HG03066 (cell line): ENCODE data around the gene HOXB2.

Source experiments
- ATAC-seq: cut with Tn5 transposase; IDR thresholded peaks from one replicate; pipeline ENCODE4 v1.9.1; 2021; ENCODE audit warnings: low read depth; ENCODE audit not compliant: unreplicated experiment

Gene HOXB2

GRCh38 chr17:48567646-48568354, 22.9 kb upstream of the HOXB2 start:
- no peak for ATAC-seq

DNA sequence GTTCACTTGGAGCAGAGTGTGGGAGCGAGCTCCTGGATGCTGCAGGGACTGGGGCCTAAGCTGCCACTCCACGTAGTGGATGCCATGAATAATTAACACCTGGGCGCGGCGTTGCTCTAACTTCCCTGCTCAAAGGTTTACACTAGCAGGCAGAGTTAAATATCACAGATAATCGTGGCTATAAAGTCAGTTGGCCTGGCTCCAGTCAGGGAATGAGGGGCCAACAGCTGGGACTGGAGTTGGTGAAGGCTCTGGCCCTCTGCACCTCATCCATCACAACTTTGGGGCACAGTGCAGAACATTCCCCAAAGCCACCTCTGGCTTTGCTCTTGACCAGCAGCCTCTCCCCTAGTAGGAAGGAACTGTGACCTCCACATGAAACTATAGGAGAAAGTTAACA, 22.3 kb upstream of the HOXB2 start:
- no peak for ATAC-seq

DNA sequence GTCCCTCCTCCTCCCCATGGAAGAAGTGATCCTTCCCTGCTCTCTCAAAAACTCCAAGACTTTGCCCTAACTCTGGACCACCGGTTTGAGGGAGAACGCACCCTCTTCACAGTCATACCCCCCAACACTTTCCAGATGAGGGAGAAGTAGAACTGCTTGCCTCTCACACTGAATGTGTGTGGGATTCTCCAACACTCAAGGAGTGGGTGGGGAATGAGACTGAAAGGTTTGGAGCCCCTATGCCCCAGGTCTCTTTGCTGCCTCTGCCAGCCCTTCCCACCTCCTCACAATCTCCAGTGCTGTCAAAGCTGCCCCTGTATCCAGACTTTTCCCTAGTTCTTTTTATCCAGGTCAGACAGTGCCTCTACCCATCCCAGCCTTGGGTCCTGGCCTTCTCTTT, 21.8 kb upstream of the HOXB2 start:
- no peak for ATAC-seq

GRCh38 chr17:48565925-48566710, 21.2 kb upstream of the HOXB2 start:
- ATAC-seq: no peak

- ATAC-seq: no peak
Measured at GRCh38 chr17:48565022-48565554, 20.2 kb upstream of the HOXB2 start.

DNA sequence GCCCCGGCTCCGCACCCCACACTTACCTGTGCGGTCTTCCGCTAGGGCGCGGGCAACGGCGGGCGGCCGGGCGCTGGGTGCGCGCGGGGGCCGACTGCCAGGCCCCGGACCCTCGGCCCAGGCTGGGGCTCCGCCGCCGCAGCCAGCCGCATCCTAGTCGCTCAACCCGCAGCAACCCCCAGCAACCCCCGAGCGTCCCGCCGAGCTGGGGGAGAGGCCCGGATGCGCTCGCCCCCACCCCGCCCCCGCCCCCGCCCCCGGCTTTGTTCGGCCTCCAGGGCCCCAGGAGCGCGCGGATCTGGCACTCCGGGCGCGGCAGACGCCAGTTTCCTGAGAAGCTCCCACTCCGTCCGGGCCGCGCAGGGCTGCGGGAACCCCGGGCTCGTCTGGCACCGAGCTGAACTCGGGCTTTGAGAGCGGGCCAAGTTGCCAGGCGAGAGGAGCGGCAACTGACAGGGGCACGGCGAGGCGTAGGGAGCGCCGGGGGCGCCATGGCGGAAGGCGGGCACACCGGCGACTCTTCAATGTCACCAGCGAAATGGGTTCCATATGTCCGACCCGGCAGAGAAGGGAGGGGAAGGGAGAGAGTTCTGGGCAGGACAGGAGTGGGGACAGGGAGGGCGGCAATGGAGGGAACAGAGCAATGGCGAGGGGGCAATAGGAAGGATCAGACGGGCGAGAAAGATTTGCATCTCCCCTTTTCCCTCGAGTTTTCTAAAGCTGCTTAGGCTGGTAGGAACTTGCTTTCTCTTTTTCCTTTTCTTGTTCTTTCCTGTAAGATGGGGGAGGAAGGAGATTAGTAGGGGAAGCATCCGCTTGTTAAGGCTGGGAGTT, 19.5 kb upstream of the HOXB2 start:
- no peak for ATAC-seq

DNA sequence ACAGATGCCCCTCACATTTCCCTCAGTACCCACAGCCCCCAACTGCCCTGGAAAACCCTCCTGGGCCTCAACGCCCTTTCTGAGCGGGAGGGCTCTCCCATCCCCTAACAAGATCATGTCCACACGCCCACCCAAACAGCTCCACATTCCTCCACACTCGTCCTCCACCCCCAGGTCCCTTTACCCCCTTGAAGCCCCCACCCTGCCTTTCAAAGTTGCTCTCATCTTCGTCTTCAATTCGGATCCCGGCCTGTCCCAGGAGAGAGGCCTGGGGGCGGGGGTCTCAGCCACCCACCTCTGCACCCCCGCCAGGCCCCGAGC, 18.9 kb upstream of the HOXB2 start:
- ATAC-seq: no peak

GRCh38 chr17:48563385-48563838, 18.5 kb upstream of the HOXB2 start:
- no peak for ATAC-seq

DNA sequence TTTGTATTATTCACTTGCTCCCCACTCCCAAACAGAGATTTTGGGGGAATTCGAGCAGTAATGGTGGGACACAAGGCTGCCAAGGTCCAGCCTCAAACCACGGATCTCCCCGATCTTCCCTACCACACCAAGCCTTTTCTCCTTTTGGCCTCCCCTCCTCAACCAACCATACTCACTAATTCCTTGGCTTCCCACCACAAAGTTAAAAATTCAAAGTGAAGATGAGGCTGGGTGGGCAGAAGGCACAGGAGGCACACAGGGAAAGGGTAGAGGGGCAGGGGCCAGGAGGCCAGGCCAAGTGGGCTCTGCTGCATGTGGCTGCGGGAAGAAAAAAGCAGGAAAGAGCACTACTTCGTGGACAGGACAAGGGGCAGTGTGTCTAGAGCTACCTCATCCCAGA, 18.0 kb upstream of the HOXB2 start:
- no peak for ATAC-seq

DNA sequence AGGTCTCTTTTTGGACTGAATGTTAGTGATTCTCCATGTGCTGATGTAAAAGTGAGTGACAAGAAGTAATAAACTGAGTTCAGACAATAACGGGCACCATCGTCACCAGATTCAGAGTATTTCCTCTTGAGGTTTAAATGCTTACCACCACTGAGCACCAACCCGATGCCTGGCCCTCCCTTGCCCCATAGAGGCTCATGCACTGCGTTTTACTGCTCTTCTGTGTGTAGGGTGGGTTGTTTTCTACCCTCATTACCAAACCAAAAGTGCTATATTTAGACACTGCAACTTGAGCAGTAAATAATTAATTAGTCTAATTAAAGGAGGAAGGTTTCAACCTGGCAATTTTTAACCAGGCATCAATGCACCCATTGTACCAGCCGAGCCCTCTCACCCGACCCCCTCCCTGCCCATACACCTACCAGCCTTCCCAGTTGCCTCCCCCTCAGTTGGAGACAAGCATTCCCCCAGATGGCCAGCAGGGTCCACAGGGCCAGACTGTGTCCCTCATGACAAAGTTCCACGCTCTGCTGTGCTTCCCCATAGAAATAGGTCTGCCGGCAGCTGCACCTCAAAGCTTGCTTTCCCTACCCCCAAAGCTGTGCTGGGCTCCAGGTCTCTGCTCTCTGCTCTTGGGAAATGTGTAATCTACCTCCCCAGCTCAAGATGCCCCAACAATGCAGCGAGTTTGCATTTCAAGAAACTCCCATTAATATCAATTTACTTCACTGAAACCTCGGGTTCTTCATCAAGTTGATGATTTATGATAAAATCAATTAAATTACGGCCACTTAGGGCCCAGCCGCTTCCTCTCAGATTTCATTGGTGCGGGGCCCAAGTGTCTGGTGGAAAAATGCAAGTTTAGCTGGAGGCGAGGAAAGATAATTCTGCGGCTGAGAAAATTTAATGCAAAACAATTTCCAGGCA, 17.2 kb upstream of the HOXB2 start:
- ATAC-seq: no peak

DNA sequence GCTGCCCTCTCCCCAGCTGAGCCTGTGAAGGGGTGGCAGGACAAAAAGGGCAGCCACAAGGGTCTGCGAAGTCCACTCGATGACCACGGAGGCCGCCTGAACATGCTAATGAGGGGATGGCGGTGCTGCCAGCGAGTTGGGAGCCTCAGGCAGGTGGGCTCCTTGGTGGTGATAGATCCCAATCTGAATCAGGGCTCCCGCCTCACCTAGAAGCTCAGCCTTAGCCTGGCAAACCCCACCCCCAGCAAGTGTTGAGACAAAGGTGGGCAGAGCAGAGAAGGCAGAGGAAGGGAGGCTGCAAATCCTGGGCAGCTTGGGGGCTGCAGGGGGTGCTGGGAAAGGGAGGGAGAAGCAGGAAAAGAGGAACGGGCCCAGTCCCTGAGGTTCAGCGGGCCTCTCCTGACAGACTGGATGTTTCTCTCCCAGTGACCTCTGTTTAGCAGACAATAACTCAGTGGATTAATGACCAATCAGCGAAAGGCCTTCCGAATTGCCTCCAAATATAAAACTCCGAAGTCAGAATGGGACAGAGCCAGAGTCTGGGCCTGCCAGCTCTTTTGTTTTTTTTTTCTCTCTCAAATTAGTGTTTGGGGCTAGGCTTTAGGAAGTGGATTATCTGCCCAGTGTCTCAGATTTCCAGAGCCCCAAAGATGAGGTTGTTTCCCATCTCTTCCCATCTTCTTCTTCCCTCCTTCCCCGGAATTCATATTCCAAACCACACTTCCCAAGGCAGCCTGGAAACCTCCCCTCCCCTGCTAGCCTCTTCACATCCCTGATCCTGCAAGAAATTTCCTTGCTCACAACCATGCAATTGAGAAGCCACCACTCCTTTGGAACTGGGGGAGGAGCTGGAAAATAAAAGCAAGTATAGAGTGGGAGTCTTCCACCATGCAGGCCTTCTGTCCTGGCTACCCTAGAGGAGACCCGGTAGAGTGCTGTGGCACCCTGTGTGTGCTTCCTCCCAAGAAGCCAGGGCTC, 15.2 kb upstream of the HOXB2 start:
- no peak for ATAC-seq

DNA sequence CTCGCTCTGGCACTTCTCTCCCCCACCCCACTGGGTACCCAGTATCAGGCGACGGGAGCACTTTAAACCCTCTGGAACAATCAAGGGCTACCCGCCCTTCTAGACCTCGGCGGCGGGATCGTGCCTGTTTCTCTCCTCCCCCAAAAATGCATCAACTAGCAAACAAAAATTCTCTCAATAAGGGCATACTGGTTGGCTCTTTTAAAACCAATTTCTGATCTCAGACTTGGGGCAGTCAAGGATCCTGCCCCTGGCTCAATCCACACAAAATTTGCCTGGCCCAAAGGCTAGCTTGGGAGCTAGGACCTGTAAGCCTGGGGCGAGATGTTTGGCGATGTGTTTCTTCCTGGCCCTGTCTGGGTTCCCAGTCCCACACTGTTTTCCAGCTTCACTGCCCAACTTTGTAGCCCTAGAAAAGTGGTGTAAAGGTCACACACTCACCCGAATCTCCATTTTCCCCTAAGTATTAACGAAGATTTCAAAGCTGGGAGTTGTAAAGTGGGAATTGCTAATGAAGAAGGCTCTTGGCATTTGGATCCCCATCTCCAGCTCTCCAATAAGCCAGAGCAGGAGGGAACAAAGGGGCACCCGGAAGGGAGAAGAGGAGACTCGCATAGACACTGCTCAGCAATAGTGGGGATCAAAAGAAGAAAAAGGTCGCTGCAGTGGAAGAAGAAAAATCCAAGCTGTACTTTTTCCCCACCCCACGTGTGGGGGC, 14.4 kb upstream of the HOXB2 start:
- no peak for ATAC-seq

DNA sequence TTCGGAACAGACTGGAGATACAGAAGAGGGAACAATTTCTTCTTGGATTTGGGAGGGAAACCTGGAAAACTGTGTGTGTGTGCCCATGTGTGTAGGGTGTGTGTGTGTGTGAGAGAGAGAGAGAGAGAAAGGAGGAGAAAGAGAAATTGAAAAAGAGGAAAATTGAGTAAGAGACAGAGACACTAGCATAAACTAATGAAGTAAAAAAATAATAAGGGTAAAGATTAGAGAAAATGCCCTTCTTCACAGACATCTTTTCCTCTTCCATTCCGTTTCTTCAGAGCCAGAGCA, 13.9 kb upstream of the HOXB2 start:
- no peak for ATAC-seq

- no peak for ATAC-seq
Measured at GRCh38 chr17:48558057-48558830, 13.3 kb upstream of the HOXB2 start.

DNA sequence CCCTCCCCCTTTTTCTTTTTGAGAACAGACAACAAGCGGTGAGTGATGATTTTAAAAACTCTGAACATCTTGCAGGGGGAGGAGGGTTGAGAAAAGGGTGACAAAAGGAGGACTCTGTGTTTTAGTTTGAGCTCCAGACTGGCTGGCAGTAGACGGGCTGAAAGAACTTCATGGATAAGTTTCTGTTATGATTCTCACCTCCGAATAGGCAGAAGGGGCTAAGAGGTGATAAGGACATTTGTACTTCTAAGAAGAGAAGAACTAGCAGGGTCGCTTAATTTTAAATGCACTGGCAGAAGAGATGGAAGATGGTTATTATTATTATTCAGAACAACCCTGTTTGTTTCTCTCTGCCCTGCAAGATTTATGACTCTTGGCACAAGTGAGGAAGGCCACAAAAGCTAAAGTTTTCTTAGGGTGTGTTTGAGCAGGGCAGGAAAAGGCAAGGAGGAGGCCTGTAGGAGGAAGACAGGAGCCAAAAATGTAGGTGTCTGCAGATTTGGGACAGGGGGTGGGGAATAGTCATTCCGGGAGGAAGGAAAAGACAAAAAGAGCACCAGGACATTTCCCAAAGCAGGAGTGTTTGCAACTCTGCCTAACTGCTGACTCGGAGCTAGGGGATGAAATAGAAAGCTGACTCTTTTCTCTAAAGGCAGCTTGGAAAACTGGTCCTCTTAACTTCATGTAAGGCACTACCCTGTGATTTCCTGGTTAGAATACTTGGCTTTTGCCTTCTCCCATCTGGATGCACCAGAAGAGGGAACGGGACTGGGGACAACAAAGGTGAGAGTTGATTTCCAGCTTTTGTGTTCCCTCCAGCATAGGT, 11.9 kb upstream of the HOXB2 start:
- ATAC-seq: no peak

- no peak for ATAC-seq
Measured at GRCh38 chr17:48556229-48556575, 11.3 kb upstream of the HOXB2 start.
